Ishikawa (cell line): ENCODE results near the gene TMSB15B.
"Not testable (repeated sequence)": the region's sequence is repeated elsewhere in the genome, so short reads cannot be mapped to it uniquely, and the experiment has no call there.

Source experiments
- CEBPB ChIP-seq: IDR thresholded peaks from 2 replicates; pipeline ENCODE4 v1.6.1; 2012
- CREB1 ChIP-seq: IDR thresholded peaks from 2 replicates; pipeline ENCODE4 v1.6.1; 2012; ENCODE audit warnings: low read depth
- EGR1 ChIP-seq: IDR thresholded peaks from 2 replicates; pipeline ENCODE4 v1.6.1; 2012
- EP300 ChIP-seq: IDR thresholded peaks from 2 replicates; pipeline ENCODE4 v1.6.1; 2012; ENCODE audit warnings: borderline replicate concordance
- FOXM1 ChIP-seq: IDR thresholded peaks from 2 replicates; pipeline ENCODE4 v1.6.1; 2012; ENCODE audit warnings: low read depth, borderline replicate concordance
- MAX ChIP-seq: IDR thresholded peaks from 2 replicates; pipeline ENCODE4 v1.6.1; 2012
- NFIC ChIP-seq: IDR thresholded peaks from 2 replicates; pipeline ENCODE4 v1.6.1; 2012
- RAD21 ChIP-seq: IDR thresholded peaks from 2 replicates; pipeline ENCODE4 v1.6.1; 2012; ENCODE audit warnings: low read depth
- REST ChIP-seq: IDR thresholded peaks from 2 replicates; pipeline ENCODE4 v1.6.1; 2012; ENCODE audit warnings: low read depth, mild to moderate bottlenecking
- TAF1 ChIP-seq: IDR thresholded peaks from 2 replicates; pipeline ENCODE4 v1.6.1; 2012; ENCODE audit warnings: low read depth, mild to moderate bottlenecking
- TCF12 ChIP-seq: IDR thresholded peaks from 2 replicates; pipeline ENCODE4 v1.6.1; 2012; ENCODE audit warnings: low read depth
- TEAD4 ChIP-seq: IDR thresholded peaks from 2 replicates; pipeline ENCODE4 v1.6.1; 2012
- USF1 ChIP-seq: IDR thresholded peaks from 2 replicates; pipeline ENCODE4 v1.6.1; 2012
- YY1 ChIP-seq: IDR thresholded peaks from 2 replicates; pipeline ENCODE4 v1.6.1; 2012; ENCODE audit warnings: low read depth

- TF ChIP-seq REST, TAF1, YY1, RAD21, EP300, CREB1, CEBPB, FOXM1, EGR1, MAX, TEAD4, USF1, NFIC, TCF12: not testable (repeated sequence)
Measured at GRCh38 chrX:103962411-103963278, at the start of gene TMSB15B.
